DMS153 (cell line): ENCODE results near the gene PATE3.

Experiments
- DNase-seq: peaks from one replicate; lab custom pipeline; 2025; lab: John Stamatoyannopoulos, UW

The PATE3 gene, protein sequence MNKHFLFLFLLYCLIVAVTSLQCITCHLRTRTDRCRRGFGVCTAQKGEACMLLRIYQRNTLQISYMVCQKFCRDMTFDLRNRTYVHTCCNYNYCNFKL

DNA sequence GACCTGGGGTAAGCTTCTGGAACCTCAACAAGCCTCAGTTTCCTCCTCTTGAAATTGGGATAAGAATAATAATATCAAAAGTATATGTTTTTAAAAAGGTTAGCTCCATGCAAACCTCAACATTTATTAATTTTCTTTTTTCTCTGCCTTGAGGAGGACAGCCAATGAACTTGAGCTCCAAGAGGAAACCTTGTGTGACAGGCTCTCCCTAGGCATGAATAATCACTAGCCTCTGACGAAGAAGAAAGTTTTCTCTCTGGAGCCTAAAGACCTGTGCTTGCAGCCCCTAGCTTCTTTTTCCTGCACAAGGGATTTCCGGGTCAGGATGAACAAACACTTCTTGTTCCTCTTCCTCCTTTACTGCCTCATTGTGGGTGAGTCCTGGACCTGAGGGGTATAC, at the start of gene PATE3:
PATE3 (plus strand) TSS at position 301 of the 400 bp plus-strand sequence; CDS start at position 326, 25 bp downstream.
- DNase-seq, result no peak

DNA sequence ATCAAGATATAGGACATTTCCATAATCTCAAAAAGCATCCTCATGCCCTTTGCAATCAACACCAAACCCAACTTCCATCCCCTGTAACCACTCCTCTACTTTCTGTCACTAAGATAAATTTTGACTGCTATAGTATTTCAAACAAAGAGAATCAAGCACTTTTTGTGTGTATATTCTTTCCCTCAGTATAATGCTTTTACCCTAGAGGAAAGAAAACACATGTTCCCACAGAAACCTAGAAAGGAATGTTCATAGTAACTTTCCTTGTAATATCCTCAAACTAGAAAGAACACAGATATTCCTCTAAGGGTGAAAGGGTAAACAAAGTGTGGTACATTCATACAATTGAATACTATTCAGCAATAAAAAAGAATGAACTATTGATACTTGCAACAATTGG, 47.3 kb upstream of the PATE3 start:
- DNase-seq, result no peak

DNA sequence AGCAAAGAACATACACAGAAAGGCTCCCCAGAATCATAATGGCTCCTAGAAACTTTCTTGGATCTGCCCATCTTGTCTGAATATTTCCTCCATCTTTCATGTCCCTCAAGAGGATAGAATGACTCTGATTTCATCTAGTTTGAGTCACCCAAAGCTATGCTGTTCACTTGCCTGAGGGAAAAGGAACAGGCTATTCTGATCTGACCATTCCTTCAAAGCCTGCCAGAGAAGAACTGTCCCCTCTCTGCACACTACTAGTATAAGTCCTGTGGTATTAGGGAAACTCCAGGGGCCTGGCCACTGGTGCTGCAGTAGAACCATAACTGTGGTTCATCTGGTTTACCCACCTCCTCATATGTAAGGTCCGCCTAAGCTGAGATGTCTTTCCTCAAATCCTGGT, 44.2 kb upstream of the PATE3 start:
- DNase-seq, result no peak

GRCh38 chr11:125745979-125746378, 41.9 kb upstream of the PATE3 start, which contains the start of gene PATE1:
Gene PATE1 (plus strand): TSS chr11:125746279. CDS start chr11:125746305, 26 bp downstream.
- no peak for DNase-seq

DNA sequence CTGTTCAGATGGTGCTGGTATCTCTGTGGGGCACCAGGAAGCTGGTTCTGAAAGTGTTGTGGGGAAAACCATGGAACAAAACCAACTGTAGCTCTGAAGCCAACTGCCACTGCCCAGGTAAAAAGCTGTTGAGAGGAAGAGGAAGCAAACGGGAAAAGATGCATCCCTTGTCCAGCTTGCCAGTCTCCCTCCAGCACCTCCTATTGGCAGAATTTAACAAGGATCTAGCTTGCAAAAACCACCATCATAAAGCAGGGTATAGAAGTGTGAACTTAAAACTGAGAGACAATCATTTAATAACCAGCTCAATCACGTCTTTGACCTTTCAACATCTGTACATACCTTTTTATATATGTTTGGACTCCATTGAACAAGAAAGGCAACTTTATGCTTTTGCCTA, 37.3 kb upstream of the PATE3 start:
- DNase-seq, result no peak

DNA sequence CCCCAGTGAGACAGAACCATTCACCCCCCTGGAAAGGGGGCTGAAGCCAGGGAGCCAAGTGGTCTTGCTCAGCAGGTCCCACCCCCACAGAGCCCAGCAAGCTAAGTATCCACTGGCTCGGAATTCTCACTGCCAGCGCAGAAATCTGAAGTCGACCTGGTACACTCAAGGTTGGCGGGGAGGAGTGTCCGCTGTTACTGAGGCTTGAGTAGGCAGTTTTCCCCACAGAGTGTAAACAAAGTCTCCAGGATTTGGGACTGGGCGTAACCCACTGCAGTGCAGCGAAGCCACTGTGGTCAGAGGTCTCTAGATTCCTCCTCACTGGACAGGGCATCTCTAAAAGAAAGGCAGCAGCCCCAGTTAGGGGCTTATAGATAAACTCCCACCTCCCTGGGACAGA, 31.9 kb upstream of the PATE3 start:
- no peak for DNase-seq

- DNase-seq, result no peak
Measured at GRCh38 chr11:125762445-125762844, 25.5 kb upstream of the PATE3 start.

DNA sequence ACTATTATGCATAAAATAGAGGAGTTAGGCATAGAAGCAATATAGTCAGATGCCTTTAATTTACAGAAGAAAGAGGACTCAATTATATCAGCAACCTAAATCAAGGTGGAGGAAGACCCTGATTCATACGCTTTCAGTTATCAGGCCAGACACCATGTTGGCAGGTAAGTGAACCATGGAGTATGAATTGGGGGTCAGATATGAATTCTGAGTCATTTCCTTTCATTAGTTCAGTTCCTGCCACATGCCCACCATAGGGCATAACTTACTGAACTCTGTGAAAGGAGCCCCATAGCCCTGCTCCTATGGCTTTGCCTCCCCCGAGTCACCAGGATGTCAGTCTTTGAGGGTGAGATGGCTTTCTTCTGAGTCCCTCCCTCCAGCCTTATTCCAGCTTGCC, 24.4 kb upstream of the PATE3 start:
- DNase-seq, result no peak

DNA sequence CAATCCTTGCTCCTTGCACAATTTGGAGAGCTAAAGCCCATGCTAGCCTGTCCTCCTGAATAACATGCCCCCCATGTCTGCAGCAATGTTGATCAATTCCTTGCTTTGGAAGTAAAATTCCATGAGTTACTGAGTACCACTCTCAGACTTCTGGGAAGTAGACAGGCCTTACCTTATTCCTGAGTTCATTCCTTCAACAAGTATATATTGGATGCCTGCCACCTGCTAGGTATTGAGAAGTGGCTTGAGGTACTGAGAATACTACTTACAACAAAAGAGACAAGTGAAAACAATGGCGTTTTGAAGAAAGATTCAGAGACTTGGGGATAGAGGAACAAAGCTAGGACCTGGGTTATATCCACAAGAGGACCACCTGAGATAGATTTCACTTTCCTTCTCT, 21.7 kb upstream of the PATE3 start:
- DNase-seq, result no peak

DNA sequence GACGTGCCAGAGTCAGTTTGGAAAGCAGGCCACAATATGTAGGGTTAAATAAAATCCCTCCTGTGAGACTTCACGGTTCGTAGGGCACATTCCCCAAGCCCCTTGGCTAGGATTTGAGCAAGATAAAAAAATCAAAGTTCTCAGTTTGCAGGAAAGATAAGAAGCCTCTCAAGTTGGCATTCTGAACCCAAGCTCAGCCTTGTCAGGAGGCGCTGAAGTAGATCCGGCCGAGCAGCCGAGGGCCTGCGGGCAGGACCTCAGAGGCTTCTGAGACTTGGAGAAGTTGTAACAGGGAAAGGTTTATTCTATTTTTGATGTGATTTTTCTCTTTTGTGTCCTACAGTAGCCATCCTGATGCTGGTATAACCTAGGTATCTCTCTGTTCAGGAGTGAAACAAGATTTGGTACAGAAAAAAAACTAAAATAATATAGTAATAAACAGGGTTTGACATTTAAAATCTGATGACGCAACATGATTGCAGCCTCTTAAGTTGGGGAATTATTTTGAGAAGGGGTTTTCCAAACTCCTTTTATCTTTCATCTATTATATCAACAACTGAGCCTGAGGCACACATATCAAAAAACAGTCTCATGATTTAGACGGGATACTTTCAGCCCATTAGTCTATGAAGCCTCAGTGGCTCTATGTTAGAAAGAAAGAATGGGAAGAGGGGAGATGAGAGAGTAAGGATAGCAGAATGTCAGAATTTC, 19.4 kb upstream of the PATE3 start:
- no peak for DNase-seq

DNA sequence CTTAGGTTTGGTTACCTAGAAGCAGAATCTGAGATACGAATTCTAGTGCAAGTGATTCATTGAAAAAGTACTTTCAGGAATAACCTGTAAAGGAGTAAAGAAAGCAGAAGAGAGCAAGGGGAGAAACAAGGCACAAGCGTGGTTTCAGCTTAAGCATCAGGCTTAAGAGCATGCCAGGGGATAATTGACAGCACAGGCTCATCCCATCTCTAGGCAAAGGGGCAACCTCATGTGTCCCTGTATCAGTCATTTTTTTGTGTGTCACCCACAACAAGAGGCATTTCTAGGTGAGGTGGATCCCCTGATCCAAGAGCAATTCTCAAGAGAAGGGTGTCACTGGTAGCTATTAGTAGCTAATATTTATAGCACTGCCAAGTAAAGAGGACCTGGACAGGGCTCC, 17.3 kb upstream of the PATE3 start:
- no peak for DNase-seq

DNA sequence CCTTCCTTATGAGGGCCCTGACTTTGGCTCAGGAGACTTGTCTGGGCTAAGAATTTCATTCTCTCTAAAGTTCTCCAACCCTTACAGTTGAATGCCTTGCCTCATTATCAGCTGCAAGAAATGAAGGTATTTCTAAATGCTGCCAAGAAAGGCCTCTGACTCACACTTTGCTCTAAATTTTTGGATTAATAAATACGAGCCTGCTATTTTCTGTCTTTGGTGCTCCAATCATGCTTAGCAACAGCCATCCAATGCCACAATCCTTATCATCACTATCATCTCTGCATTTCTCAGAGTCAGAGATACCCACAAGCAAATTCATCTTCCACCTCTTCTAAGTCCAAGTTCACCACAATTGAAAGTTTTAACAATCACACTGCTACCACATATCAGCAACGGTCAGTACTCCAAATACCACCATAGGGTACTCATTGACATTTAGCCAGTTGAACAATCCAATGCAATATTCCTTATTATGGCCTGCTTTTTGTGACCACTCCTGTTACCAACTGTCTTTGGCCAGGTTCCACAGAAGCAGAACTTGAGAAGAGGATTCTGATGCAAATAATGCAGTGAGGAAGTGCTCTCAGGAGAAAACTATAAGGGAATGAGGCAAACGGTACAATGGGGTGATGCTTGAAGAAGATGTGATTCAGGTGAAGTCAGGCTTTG, 15.0 kb upstream of the PATE3 start:
- DNase-seq, result no peak

- DNase-seq, result no peak
Measured at GRCh38 chr11:125773516-125773915, 14.4 kb upstream of the PATE3 start.

- peak; percentile 32 for DNase-seq
Measured at GRCh38 chr11:125777309-125777708, 10.6 kb upstream of the PATE3 start.

- no peak for DNase-seq
Measured at GRCh38 chr11:125778728-125779127, 9.2 kb upstream of the PATE3 start, which contains the start of gene PATE2. Gene PATE2 (minus strand): TSS chr11:125778828. CDS start chr11:125778773, 55 bp downstream.

GRCh38 chr11:125784678-125785077, 3.2 kb upstream of the PATE3 start:
- no peak for DNase-seq

- DNase-seq, result no peak
Measured at GRCh38 chr11:125790825-125791224, 2.9 kb downstream of the PATE3 start.

- DNase-seq, result no peak
Measured at GRCh38 chr11:125797641-125798040, 9.7 kb downstream of the PATE3 start.

DNA sequence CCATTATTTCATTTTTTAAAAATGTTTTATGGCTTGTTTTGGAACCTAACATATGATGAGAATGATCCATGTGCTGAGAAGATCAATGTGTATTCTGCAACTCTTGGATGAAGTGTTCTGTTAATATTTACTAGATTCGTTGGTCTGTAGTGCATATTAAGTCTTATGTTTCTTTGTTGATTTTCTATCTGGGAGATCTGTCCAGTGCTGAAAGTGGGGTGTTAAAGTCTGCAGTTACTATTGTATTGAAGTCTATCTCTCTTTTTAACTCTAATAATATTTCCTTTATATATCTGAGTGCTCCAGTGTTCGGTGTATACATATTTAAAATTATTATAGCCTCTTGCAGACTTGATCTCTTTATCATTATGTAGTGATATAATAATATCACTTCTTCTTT, 11.9 kb downstream of the PATE3 start:
- DNase-seq, result no peak

- DNase-seq, result no peak
Measured at GRCh38 chr11:125802387-125802786, 14.5 kb downstream of the PATE3 start.

DNA sequence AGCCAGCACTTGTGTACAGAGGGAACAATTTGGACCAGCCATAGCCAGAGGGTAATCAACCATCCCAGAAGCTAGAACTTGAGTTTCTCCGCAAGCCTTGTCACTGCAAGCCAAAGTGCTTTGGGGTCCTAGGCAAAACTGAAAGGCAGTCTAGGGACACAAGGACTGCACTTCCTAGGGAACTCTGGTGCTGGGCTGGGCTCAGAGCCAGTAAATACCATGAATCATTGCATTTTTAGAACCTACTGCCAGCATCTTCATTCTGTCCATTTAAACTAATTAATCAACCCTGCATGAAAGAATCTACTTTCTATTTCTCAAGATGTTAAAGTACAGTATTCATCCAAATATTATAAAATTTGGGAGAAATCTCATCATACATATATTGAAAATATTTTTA, 20.0 kb downstream of the PATE3 start:
- DNase-seq, result no peak

DNA sequence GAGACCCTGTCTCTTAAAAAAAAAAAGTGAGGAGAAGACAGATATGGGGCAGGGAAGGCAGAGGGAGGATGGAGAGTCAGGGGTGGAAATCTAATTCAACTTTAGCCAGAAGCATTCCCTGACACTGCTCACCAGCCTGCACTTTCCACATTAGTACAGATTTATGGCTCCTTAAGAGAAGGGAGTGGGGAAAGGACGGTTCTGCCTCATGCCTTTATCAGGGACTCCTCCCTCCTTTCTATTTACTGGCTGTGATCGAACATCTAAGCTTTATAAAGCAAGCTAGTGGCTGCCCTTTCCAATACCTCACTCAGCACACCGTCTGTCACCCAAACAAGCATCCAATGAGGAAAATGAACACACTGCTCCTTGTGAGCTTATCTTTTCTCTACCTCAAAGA, 45.1 kb downstream of the PATE3 start, which contains the start of gene PATE4:
PATE4 (plus strand) TSS at position 301 of the 400 bp plus-strand sequence; CDS start at position 345, 44 bp downstream.
- no peak for DNase-seq

- no peak for DNase-seq
Measured at GRCh38 chr11:125835748-125836147, 47.8 kb downstream of the PATE3 start.
